ENCODE data around the gene METTL22. TPM values are rescaled to one million over a fixed set of nuclear protein-coding genes. Genes with fewer than 3 reads are reported as not detected.

METTL22 gene
- total and polyA plus RNA-seq, 4 donors = 17.9 to 39.4 (median 32.4) TPM

DNA sequence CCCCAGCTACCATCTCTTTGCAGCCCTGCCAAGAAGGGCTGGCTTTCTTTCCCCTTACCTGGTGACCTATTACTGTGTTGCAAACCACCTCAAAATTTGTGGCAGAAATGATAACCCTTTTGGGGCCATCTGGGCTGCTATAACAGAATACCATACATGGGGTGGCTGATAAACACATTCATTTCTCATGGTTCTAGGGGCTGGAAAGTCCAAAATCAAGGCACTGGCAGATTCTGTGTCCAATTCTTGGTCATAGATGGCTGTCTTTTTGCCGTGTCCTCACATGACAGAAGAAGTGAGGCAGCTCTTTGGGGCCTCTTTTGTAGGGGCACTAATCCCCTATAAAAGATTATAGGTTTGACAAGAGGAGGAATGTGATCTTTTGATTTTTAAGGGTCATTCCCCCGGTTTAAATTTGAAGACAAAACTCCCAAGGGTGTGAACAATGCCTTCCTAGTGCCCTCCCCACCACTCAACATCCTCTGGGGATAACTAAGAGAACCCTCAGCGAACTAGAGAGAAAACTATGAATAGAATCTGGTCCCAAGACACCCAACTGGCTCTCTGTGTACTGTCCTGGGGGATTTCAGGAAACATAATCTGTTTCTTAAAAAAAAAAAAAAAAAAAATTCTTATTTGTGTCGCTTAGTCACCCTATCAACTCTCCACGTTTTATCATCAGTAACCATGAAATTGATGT is 1.7 kb upstream of the METTL22 start:
- Histone ChIP-seq H3K27me3 (ENCODE audit: control insufficient read depth in 3 of 3, insufficient read depth in 3 of 3, low read length in 2 of 3) (peaks cover 0 to 9% (median 2%) of the 10 kb centered on the region in 3 donors), H3K4me1 (ENCODE audit: control insufficient read depth in 5 of 5, insufficient read depth in 5 of 5, low read length in 5 of 5) (peaks cover 2 to 14% (median 5%) of the 10 kb centered on the region in 5 donors), H3K9me3 (ENCODE audit: control insufficient read depth in 4 of 4, insufficient read depth in 3 of 4, low read length in 3 of 4) (no peaks in the 10 kb centered on the region), H3K36me3 (ENCODE audit: control insufficient read depth in 4 of 4, insufficient read depth in 4 of 4, low read length in 4 of 4) (peaks cover 0 to 3% (median under 1%) of the 10 kb centered on the region in 4 donors), H3K9ac (ENCODE audit: insufficient read depth in 1 of 2, low read length in 2 of 2) (no peak overlapping the region), H3K27ac (ENCODE audit: low read depth in 1 of 2, low read length in 1 of 2) (no peak overlapping the region), H3K4me3 (no peak overlapping the region)
- TF ChIP-seq, protein P1, sequence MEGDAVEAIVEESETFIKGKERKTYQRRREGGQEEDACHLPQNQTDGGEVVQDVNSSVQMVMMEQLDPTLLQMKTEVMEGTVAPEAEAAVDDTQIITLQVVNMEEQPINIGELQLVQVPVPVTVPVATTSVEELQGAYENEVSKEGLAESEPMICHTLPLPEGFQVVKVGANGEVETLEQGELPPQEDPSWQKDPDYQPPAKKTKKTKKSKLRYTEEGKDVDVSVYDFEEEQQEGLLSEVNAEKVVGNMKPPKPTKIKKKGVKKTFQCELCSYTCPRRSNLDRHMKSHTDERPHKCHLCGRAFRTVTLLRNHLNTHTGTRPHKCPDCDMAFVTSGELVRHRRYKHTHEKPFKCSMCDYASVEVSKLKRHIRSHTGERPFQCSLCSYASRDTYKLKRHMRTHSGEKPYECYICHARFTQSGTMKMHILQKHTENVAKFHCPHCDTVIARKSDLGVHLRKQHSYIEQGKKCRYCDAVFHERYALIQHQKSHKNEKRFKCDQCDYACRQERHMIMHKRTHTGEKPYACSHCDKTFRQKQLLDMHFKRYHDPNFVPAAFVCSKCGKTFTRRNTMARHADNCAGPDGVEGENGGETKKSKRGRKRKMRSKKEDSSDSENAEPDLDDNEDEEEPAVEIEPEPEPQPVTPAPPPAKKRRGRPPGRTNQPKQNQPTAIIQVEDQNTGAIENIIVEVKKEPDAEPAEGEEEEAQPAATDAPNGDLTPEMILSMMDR (IDR thresholded peaks at IDR 0.05; ENCODE audit: control extremely low read depth, extremely low read depth) = no peak
- no peak for DNase-seq
- no peak for ATAC-seq (ENCODE audit: insufficient read depth, low FRiP score)
- WGBS, 2 donors = 73 to 81% methylated on average over 5 of the region's 5 CpGs

DNA sequence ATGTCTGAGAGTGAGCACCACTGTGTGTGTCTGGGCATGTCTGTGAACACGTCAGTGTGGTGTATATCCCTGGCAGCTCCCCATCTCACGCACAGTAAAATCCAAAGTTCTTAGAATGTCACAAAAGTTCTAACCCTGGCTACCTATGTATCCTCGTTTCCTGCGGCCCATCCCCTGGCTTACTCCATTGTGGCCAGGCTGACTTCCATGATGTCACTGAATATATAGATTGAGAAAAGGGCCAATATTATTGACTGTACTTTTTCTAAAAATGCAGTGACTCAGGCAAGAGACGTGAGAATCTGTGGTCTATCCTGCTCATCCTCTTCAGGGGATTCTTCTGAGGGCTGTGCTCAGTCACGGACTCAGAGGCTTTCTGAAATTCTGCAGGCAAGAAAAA is 963 bp upstream of the METTL22 start:
- ATAC-seq (ENCODE audit: insufficient read depth, low FRiP score) (no peak), DNase-seq (no peak)
- H3K9ac ChIP-seq (ENCODE audit: insufficient read depth in 1 of 2, low read length in 2 of 2) = no peak overlapping the region
- TF ChIP-seq, protein P1 (IDR thresholded peaks at IDR 0.05; ENCODE audit: control extremely low read depth, extremely low read depth) = no peak
- peaks cover 1 to 7% (median 4%) of the 10 kb centered on the region in 4 donors for H3K36me3 ChIP-seq (ENCODE audit: control insufficient read depth in 4 of 4, insufficient read depth in 4 of 4, low read length in 4 of 4)
- H3K4me1 ChIP-seq (ENCODE audit: control insufficient read depth in 5 of 5, insufficient read depth in 5 of 5, low read length in 5 of 5) = peaks cover 2 to 14% (median 5%) of the 10 kb centered on the region in 5 donors
- H3K27me3 ChIP-seq (ENCODE audit: control insufficient read depth in 3 of 3, insufficient read depth in 3 of 3, low read length in 2 of 3) = peaks cover 0 to 9% (median 2%) of the 10 kb centered on the region in 3 donors
- H3K9me3 ChIP-seq (ENCODE audit: control insufficient read depth in 4 of 4, insufficient read depth in 3 of 4, low read length in 3 of 4) = no peaks in the 10 kb centered on the region
- no peak overlapping the region for H3K4me3 ChIP-seq
- WGBS, 2 donors = 77% methylated on average over 6 of the region's 6 CpGs
- H3K27ac ChIP-seq (ENCODE audit: low read depth in 1 of 2, low read length in 1 of 2) = no peak overlapping the region

DNA sequence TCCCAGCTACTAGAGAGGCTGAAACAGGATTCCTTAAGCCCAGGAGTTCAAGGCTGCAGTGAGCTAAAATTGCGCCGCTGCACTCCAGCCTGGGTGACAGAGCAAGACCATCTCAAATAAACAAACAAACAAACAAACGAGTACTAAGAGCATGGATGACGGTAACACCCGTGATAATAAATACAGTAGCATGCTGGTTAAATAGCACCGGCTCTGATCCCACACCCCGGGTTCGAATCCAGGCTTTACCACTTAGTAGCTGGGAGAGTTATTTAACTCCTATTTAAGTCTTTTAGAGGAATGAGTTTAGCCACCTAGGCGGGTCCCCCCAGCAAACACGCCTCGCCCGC is 301 bp upstream of the METTL22 start:
- Histone ChIP-seq H3K4me1 (ENCODE audit: control insufficient read depth in 5 of 5, insufficient read depth in 5 of 5, low read length in 5 of 5) (peaks cover 2 to 14% (median 5%) of the 10 kb centered on the region in 5 donors), H3K36me3 (ENCODE audit: control insufficient read depth in 4 of 4, insufficient read depth in 4 of 4, low read length in 4 of 4) (peaks cover 7 to 11% (median 8%) of the 10 kb centered on the region in 4 donors), H3K9me3 (ENCODE audit: control insufficient read depth in 4 of 4, insufficient read depth in 3 of 4, low read length in 3 of 4) (no peaks in the 10 kb centered on the region), H3K4me3 (peak overlapping the region; percentile 94), H3K27ac (ENCODE audit: low read depth in 1 of 2, low read length in 1 of 2) (peak overlapping the region; percentile 92 to 94), H3K9ac (ENCODE audit: insufficient read depth in 1 of 2, low read length in 2 of 2) (no peak overlapping the region), H3K27me3 (ENCODE audit: control insufficient read depth in 3 of 3, insufficient read depth in 3 of 3, low read length in 2 of 3) (peaks cover 0 to 9% (median 0%) of the 10 kb centered on the region in 3 donors)
- WGBS, 2 donors = 19% methylated on average over 12 of the region's 12 CpGs
- DNase-seq = no peak
- TF ChIP-seq, protein P1 (IDR thresholded peaks at IDR 0.05; ENCODE audit: control extremely low read depth, extremely low read depth) = no peak
- ATAC-seq (ENCODE audit: insufficient read depth, low FRiP score) = no peak
